CD4-positive, alpha-beta T cell treated with Interleukin-15 for 1 hour (primary cell): ENCODE measurements around the gene THSD4.

ENCODE experiments used
- DNase-seq: peaks from one replicate; pipeline ENCODE4 v3.0.0-alpha.2; 2020

The THSD4 gene

GRCh38 chr15:71566226-71566625, 451.0 kb downstream of the THSD4 start:
- no peak for DNase-seq

- DNase-seq: no peak
Observed at GRCh38 chr15:71567173-71567572, 451.9 kb downstream of the THSD4 start.

- no peak for DNase-seq
Observed at GRCh38 chr15:71568227-71568626, 453.0 kb downstream of the THSD4 start.

- no peak for DNase-seq
Observed at GRCh38 chr15:71570736-71571135, 455.5 kb downstream of the THSD4 start.

GRCh38 chr15:71571641-71572040, 456.4 kb downstream of the THSD4 start:
- no peak for DNase-seq

GRCh38 chr15:71572452-71573053, 457.3 kb downstream of the THSD4 start:
- no peak for DNase-seq

GRCh38 chr15:71573599-71573998, 458.3 kb downstream of the THSD4 start:
- no peak for DNase-seq

- DNase-seq: no peak
Observed at GRCh38 chr15:71575474-71576045, 460.3 kb downstream of the THSD4 start.

GRCh38 chr15:71577071-71577470, 461.8 kb downstream of the THSD4 start:
- DNase-seq: no peak

- no peak for DNase-seq
Observed at GRCh38 chr15:71581398-71581930, 466.2 kb downstream of the THSD4 start.

- DNase-seq: no peak
Observed at GRCh38 chr15:71585159-71585558, 469.9 kb downstream of the THSD4 start.

GRCh38 chr15:71586463-71586862, 471.2 kb downstream of the THSD4 start:
- DNase-seq: no peak

- no peak for DNase-seq
Observed at GRCh38 chr15:71588746-71589145, 473.5 kb downstream of the THSD4 start.

GRCh38 chr15:71591057-71591456, 475.8 kb downstream of the THSD4 start:
- no peak for DNase-seq

GRCh38 chr15:71592203-71592602, 476.9 kb downstream of the THSD4 start:
- no peak for DNase-seq

- no peak for DNase-seq
Observed at GRCh38 chr15:71595846-71596553, 480.7 kb downstream of the THSD4 start.

GRCh38 chr15:71596672-71597071, 481.4 kb downstream of the THSD4 start:
- no peak for DNase-seq

- DNase-seq: no peak
Observed at GRCh38 chr15:71597126-71597525, 481.9 kb downstream of the THSD4 start.

GRCh38 chr15:71597637-71598036, 482.4 kb downstream of the THSD4 start:
- DNase-seq: no peak

GRCh38 chr15:71598741-71599140, 483.5 kb downstream of the THSD4 start:
- no peak for DNase-seq

- no peak for DNase-seq
Observed at GRCh38 chr15:71599418-71600151, 484.3 kb downstream of the THSD4 start.

GRCh38 chr15:71600237-71600636, 485.0 kb downstream of the THSD4 start:
- no peak for DNase-seq

GRCh38 chr15:71601038-71601834, 486.0 kb downstream of the THSD4 start:
- no peak for DNase-seq
